AG09319 (cell line): ENCODE results near the gene ELP2.

Source experiments
- DNase-seq: peaks from one replicate; pipeline ENCODE4 v3.0.0-alpha.2; 2010; ENCODE audit warnings: low read depth; ENCODE audit errors: extremely low read depth
- CTCF ChIP-seq: IDR thresholded peaks from 2 replicates; pipeline ENCODE4 v1.5.1; 2011; ENCODE audit warnings: low read depth, mild to moderate bottlenecking, inconsistent platforms, low read length, moderate library complexity

Gene ELP2

DNA sequence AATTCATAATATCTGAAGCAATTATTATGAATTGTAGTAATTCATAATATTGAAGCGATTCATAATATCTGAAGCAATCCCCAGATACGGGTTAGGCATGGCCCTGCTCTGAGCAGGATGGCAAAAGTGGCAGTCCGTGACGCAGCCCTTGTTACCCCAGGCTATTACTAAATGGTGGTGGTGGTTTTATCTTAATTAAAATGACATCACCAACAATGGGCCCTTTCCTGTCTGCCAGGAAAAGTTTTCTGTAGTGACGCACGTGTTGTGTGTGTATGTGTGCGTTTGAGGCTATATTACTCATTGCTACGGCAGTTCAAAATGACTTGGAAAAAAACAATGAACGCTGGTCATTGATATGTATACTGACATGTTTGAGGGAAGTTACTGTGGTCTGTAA, 47.0 kb downstream of the ELP2 start:
- no peak for TF ChIP-seq CTCF
- no peak for DNase-seq

GRCh38 chr18:36177913-36178312, 48.2 kb downstream of the ELP2 start:
- DNase-seq: no peak

DNA sequence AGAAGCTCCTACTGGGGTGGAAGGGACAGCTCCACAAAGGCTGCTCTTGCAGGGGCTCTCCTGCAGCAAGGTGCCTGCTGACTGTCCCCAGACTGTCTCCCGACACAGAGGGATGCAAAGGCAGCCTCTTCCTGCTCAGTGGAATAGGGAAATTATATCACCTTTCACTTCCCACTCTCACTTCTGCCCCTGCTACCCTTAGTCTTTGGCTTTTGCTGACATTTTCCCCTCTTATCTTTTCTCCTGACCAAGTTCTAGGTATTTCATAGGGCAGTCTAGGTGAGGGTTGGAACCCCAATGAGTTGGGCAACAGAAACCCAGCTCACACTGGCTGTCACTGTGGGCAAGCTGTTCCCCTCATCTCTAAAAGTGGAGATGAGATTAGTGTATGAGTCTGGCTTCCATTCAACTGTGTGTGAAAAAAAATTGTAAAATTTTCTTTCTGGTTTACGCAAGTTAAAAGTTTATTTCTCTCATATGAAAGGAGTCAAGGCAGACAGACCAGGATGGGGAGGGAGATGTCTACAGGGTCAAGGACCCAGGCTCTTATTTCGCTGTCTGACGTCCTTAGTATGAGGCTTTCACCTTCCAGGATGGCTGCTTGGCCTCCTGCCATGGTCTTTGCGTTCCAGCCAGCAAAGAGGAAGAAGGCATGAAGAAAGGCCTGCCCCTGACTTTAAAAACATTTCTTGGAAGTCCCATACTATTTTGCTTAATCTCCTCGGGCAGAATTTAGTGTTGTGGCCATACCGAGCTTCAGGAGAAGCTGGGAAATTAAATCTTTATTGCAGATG, 50.1 kb downstream of the ELP2 start:
- peak; percentile 81 for DNase-seq

More at GRCh38 chr18:36177913-36178312, 48.2 kb downstream of the ELP2 start:
- no peak for TF ChIP-seq CTCF

DNA sequence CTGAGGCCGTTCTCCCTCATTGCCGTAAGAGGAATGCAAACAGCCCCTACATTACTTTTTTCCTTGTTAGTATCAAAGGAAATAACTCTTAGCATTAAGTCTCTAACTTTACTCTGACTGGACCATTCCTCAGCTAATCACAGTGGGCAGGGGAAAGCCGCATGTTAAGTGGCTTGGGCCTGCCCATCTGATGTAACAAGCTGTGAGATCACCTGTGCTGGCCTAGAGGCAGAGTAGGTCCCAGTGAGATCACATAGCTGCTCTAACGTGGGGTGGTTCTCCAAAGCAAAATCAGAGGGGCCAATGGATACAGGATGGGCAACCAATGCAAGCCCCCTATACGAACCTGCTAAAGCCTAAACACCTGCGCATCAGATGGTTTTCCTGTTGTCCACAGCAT, 51.7 kb downstream of the ELP2 start:
- DNase-seq: no peak
- no peak for TF ChIP-seq CTCF

More for the DNA sequence above, 50.1 kb downstream of the ELP2 start:
- TF ChIP-seq CTCF: no peak

GRCh38 chr18:36181898-36182506, 52.3 kb downstream of the ELP2 start:
- no peak for DNase-seq
- TF ChIP-seq CTCF: no peak

DNA sequence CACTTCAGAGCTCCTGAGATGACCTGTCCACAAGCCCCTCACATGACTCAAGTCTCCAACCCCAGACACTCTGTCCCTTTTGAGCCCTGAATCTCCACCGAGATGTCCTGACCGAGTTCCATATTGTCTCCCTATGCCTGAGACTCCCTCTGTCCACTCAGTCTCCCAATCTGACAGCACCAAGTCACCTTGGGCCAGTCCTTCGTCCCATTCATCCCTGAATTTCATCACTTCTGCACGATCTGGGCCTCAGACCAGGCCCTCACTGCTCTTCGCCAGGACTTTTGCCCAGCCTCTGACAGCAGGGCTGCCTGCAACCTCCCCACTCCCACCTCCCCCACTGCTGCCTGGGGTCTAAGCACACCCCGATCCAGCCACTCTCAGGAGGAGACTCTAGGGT, 53.3 kb downstream of the ELP2 start:
- TF ChIP-seq CTCF: no peak
- DNase-seq: no peak

GRCh38 chr18:36183987-36184386, 54.3 kb downstream of the ELP2 start:
- TF ChIP-seq CTCF: no peak
- no peak for DNase-seq
